ENCODE measurements around the gene MAVS.

MAVS gene

GRCh38 chr20:3804254-3804751, 42.3 kb upstream of the MAVS start:
- TF ChIP-seq CTCF (IDR thresholded peaks at IDR 0.05; ENCODE audit: extremely low read depth, insufficient read depth, missing control alignments) = no peak
- DNase-seq (ENCODE audit: low spot score) = no peak
- in situ Hi-C loops (cut with MboI; ENCODE audit: low pct_unique_long_range_greater_than_20kb, low sequenced_read_pairs, unreplicated experiment) = no loop called here

GRCh38 chr20:3804781-3805180, 41.9 kb upstream of the MAVS start:
- TF ChIP-seq CTCF (IDR thresholded peaks at IDR 0.05; ENCODE audit: extremely low read depth, insufficient read depth, missing control alignments) = no peak
- no peak for DNase-seq (ENCODE audit: low spot score)
- in situ Hi-C loops (cut with MboI; ENCODE audit: low pct_unique_long_range_greater_than_20kb, low sequenced_read_pairs, unreplicated experiment) = no loop called here

GRCh38 chr20:3808544-3808943, 38.1 kb upstream of the MAVS start:
- in situ Hi-C loops (cut with MboI; ENCODE audit: low pct_unique_long_range_greater_than_20kb, low sequenced_read_pairs, unreplicated experiment) = no loop called here
- TF ChIP-seq CTCF (IDR thresholded peaks at IDR 0.05; ENCODE audit: extremely low read depth, insufficient read depth, missing control alignments) = no peak
- DNase-seq (ENCODE audit: low spot score) = no peak

- in situ Hi-C loops (cut with MboI; ENCODE audit: low pct_unique_long_range_greater_than_20kb, low sequenced_read_pairs, unreplicated experiment) = no loop called here
- no peak for DNase-seq (ENCODE audit: low spot score)
- no peak for TF ChIP-seq CTCF (IDR thresholded peaks at IDR 0.05; ENCODE audit: extremely low read depth, insufficient read depth, missing control alignments)
These were observed 35.0 kb upstream of the MAVS start for GRCh38 chr20:3811467-3812258.

- no peak for TF ChIP-seq CTCF (IDR thresholded peaks at IDR 0.05; ENCODE audit: extremely low read depth, insufficient read depth, missing control alignments)
- in situ Hi-C loops (cut with MboI; ENCODE audit: low pct_unique_long_range_greater_than_20kb, low sequenced_read_pairs, unreplicated experiment) = no loop called here
- DNase-seq (ENCODE audit: low spot score) = no peak
These were observed 34.4 kb upstream of the MAVS start for GRCh38 chr20:3812259-3812681.

- in situ Hi-C loops (cut with MboI; ENCODE audit: low pct_unique_long_range_greater_than_20kb, low sequenced_read_pairs, unreplicated experiment) = no loop called here
- no peak for DNase-seq (ENCODE audit: low spot score)
- TF ChIP-seq CTCF (IDR thresholded peaks at IDR 0.05; ENCODE audit: extremely low read depth, insufficient read depth, missing control alignments) = no peak
These were observed 33.4 kb upstream of the MAVS start for GRCh38 chr20:3812975-3813847.

All from GM13977 (cell line).